Vagina (tissue), 2 donors: ENCODE measurements around the gene PRKCE. TPM values are rescaled to one million over a fixed set of nuclear protein-coding genes. Genes with fewer than 3 reads are reported as not detected.

Source experiments
- DNase-seq, 2 donors: peaks; one replicate each; pipeline ENCODE4 v3.0.0-alpha.2; 2017; ENCODE audit errors: extremely low spot score in 2 of 2
- H3K27ac ChIP-seq: fragments of 200-600 bp; sonication (generic); one replicate; pipeline ENCODE4 v1.5.1; 2019
- H3K27me3 ChIP-seq: fragments of 200-600 bp; sonication (generic); one replicate; pipeline ENCODE4 v1.5.1; 2019
- H3K36me3 ChIP-seq, 2 donors: fragments of 200-600 bp; sonication (generic); one replicate each; pipeline ENCODE4 v1.5.1; 2017 to 2019
- H3K4me1 ChIP-seq: fragments of 200-600 bp; sonication (generic); one replicate; pipeline ENCODE4 v1.5.1; 2019
- H3K4me3 ChIP-seq, 2 donors: fragments of 200-600 bp; sonication (generic); 1 replicate in 1 of 2; 2 replicates in 1 of 2; pipeline ENCODE4 v1.5.1; 2016 to 2019
- H3K9me3 ChIP-seq: fragments of 200-600 bp; sonication (generic); one replicate; pipeline ENCODE4 v1.5.1; 2019
- CTCF ChIP-seq, 3 experiments: fragments of 450-650 bp in 2 of 3; fragments of 200-600 bp in 1 of 3; sonication (generic) in 1 of 3; IDR thresholded peaks; one replicate each; pipeline ENCODE4 v1.5.1; 2017 to 2019; ENCODE audit warnings: antibody characterized with exemption in 3 of 3, mild to moderate bottlenecking in 2 of 3, moderate library complexity in 2 of 3
- POLR2A ChIP-seq, 2 donors: fragments of 450-650 bp; IDR thresholded peaks; one replicate each; pipeline ENCODE4 v1.6.1; 2017; ENCODE audit warnings: antibody characterized with exemption in 2 of 2, mild to moderate bottlenecking in 2 of 2, moderate library complexity in 2 of 2
- POLR2AphosphoS5 ChIP-seq, 2 donors: sonication (generic); formaldehyde crosslinking; IDR thresholded peaks; one replicate each; pipeline ENCODE4 v1.9.0; 2017; ENCODE audit warnings: antibody characterized with exemption in 2 of 2, mild to moderate bottlenecking in 2 of 2, low read depth in 1 of 2; ENCODE audit not compliant: insufficient read depth in 1 of 2
- intact Hi-C: fragments of 100-400 bp; cut with DNase I; formaldehyde crosslinking; loops from one replicate; pipeline ENCODE4 v1.15.1; 2023
- total RNA-seq: library from RNA; depleted of rRNA; stranded (reverse); fragments of >200 nt; gene quantifications from one replicate; pipeline ENCODE4 v1.2.3, GENCODE V29; 2016

Gene PRKCE
- total RNA-seq, 1 donor from 2014 or later = 11.8 TPM

GRCh38 chr2:45654250-45654649 lies 2.8 kb downstream of the PRKCE start:
- Histone ChIP-seq H3K4me1 (peaks cover 27% of the 10 kb centered on the region), H3K27me3 (no peaks in the 10 kb centered on the region), H3K36me3 (no peaks in the 10 kb centered on the region), H3K9me3 (no peaks in the 10 kb centered on the region), H3K4me3 (no peak overlapping the region), H3K27ac (no peak overlapping the region)
- DNase-seq = no peak
- intact Hi-C loops = no loop called here
- no peak for TF ChIP-seq POLR2AphosphoS5 (IDR thresholded peaks at IDR 0.05; ENCODE audit: insufficient read depth in 1 of 2, low read depth in 1 of 2)
- TF ChIP-seq POLR2A (IDR thresholded peaks at IDR 0.05) = no peak
- no peak for TF ChIP-seq CTCF (IDR thresholded peaks at IDR 0.05)

GRCh38 chr2:45661828-45662227 lies 10.4 kb downstream of the PRKCE start:
- H3K9me3 ChIP-seq = no peaks in the 10 kb centered on the region
- H3K27ac ChIP-seq = no peak overlapping the region
- DNase-seq = no peak
- no peak overlapping the region for H3K4me3 ChIP-seq
- H3K36me3 ChIP-seq = no peaks in the 10 kb centered on the region
- H3K4me1 ChIP-seq = no peaks in the 10 kb centered on the region
- intact Hi-C loops = no loop called here
- TF ChIP-seq POLR2AphosphoS5 (IDR thresholded peaks at IDR 0.05; ENCODE audit: insufficient read depth in 1 of 2, low read depth in 1 of 2) = no peak
- TF ChIP-seq POLR2A (IDR thresholded peaks at IDR 0.05) = no peak
- no peak for TF ChIP-seq CTCF (IDR thresholded peaks at IDR 0.05)
- no peaks in the 10 kb centered on the region for H3K27me3 ChIP-seq

- H3K36me3 ChIP-seq = no peaks in the 10 kb centered on the region
- H3K27ac ChIP-seq = no peak overlapping the region
- H3K4me1 ChIP-seq = peaks cover 8% of the 10 kb centered on the region
- TF ChIP-seq POLR2AphosphoS5 (IDR thresholded peaks at IDR 0.05; ENCODE audit: insufficient read depth in 1 of 2, low read depth in 1 of 2) = no peak
- no peaks in the 10 kb centered on the region for H3K9me3 ChIP-seq
- H3K27me3 ChIP-seq = no peaks in the 10 kb centered on the region
- intact Hi-C loops = no loop called here
- no peak overlapping the region for H3K4me3 ChIP-seq
- DNase-seq = no peak
Measured at GRCh38 chr2:45664635-45665261, 13.3 kb downstream of the PRKCE start.

GRCh38 chr2:45668509-45668908 lies 17.0 kb downstream of the PRKCE start:
- Histone ChIP-seq H3K27ac (peak overlapping the region; percentile 51), H3K4me3 (no peak overlapping the region), H3K9me3 (no peaks in the 10 kb centered on the region), H3K27me3 (no peaks in the 10 kb centered on the region), H3K4me1 (peaks cover 18% of the 10 kb centered on the region), H3K36me3 (no peaks in the 10 kb centered on the region)
- intact Hi-C loops = no loop called here
- TF ChIP-seq POLR2AphosphoS5 (IDR thresholded peaks at IDR 0.05; ENCODE audit: insufficient read depth in 1 of 2, low read depth in 1 of 2) (no peak), CTCF (IDR thresholded peaks at IDR 0.05) (no peak), POLR2A (IDR thresholded peaks at IDR 0.05) (no peak)
- no peak for DNase-seq

GRCh38 chr2:45669032-45669486 lies 17.6 kb downstream of the PRKCE start:
- H3K9me3 ChIP-seq = no peaks in the 10 kb centered on the region
- H3K27me3 ChIP-seq = no peaks in the 10 kb centered on the region
- DNase-seq = no peak
- peaks cover 21% of the 10 kb centered on the region for H3K4me1 ChIP-seq
- TF ChIP-seq POLR2A (IDR thresholded peaks at IDR 0.05) (no peak), CTCF (IDR thresholded peaks at IDR 0.05) (no peak), POLR2AphosphoS5 (IDR thresholded peaks at IDR 0.05; ENCODE audit: insufficient read depth in 1 of 2, low read depth in 1 of 2) (no peak)
- H3K27ac ChIP-seq = peak overlapping the region; percentile 51
- no peaks in the 10 kb centered on the region for H3K36me3 ChIP-seq
- H3K4me3 ChIP-seq = no peak overlapping the region
- intact Hi-C loops = no loop called here
